ENCODE measurements around the gene NECTIN2.

DNA sequence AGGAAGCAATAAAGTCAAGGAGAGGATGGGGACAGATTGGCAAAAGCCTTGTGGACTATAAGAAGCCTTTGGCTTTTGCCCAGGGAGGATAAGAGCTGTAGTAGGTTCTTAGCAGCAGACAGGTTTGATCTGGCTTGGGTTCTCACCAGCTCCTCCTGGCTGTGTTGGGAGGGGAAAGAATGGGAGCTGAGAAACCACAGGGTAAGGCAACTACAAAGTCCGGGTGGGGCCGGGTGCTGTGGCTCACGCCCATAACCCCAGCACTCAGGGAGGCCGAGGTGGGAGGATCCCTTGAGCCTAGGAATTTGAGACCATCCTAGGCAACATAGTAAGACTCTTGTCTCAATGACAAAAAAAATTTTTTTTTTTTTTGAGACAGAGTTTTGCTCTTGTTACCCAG, 20.6 kb downstream of the NECTIN2 start:
- no peak for TF ChIP-seq ZNF274 (IDR thresholded peaks at IDR 0.05; ENCODE audit: low read depth, low read length)
- TF ChIP-seq YY1 (IDR thresholded peaks at IDR 0.05; ENCODE audit: insufficient read depth, insufficient read length) = no peak
- TF ChIP-seq SUZ12 (IDR thresholded peaks at IDR 0.05; ENCODE audit: extremely low read depth, insufficient read depth, insufficient read length) = no peak

All from NT2/D1 (cell line).